HepG2 (cell line): ENCODE results near the gene FAM163B. TPM values are rescaled to one million over a fixed set of nuclear protein-coding genes. Genes with fewer than 3 reads are reported as not detected.

Experiments used
- ATAC-seq: fragments of 200-7000 bp; cut with Tn5 transposase; 3 replicates; pipeline ENCODE4 v1.9.1; 2020; ENCODE audit warnings: mild to moderate bottlenecking, moderate library complexity
- BruUV-seq: library from RNA; stranded (reverse); fragments of 400-500 nt; replicated peaks from 2 replicates; lab custom pipeline; 2021; lab: Mats Ljungman, UMichigan
- CTCF ChIA-PET: fragments of 300-600 bp; formaldehyde crosslinking; extraction: SDS; loops from one replicate; lab custom pipeline; 2021; ENCODE audit warnings: low total read pairs, inconsistent platforms, low intra/inter-chr PET ratio; lab: Yijun Ruan, JAX
- POLR2A ChIA-PET: fragments of 350-600 bp; sonication (Branson Sonifier 250); formaldehyde crosslinking; loops from one replicate; lab custom pipeline; 2020; ENCODE audit warnings: antibody characterized with exemption, inconsistent platforms; lab: Yijun Ruan, JAX
- DNase-seq: peaks from one replicate; pipeline ENCODE4 v3.0.0-alpha.2; 2015; ENCODE audit warnings: low spot score
- FAIRE-seq: peaks from 3 replicates; lab custom pipeline; 2011; peaks lifted over from hg19 to GRCh38; lab: Jason Lieb, UNC
- H2AFZ ChIP-seq: one replicate; pipeline ENCODE4 v1.6.1; 2011; ENCODE audit warnings: low read length, inconsistent platforms
- H3K27ac ChIP-seq: fragments of 300-600 bp; 3 replicates; pipeline ENCODE4 v1.8.0; 2011; ENCODE audit warnings: mixed run types, mild to moderate bottlenecking, mixed read lengths, low read length, inconsistent platforms; ENCODE audit not compliant: insufficient read depth; ENCODE audit errors: extremely low read length
- H3K27me3 ChIP-seq, 2 experiments: fragments of 200-600 bp in 1 of 2; 2 replicates in 1 of 2; 3 replicates in 1 of 2; pipeline versions ENCODE4 v1.6.0 to v1.8.0; 2011; ENCODE audit warnings: low read length in 2 of 2, mild to moderate bottlenecking in 2 of 2, moderate library complexity in 2 of 2, inconsistent platforms in 1 of 2; ENCODE audit not compliant: insufficient read depth in 2 of 2, control insufficient read depth in 1 of 2
- H3K36me3 ChIP-seq, 2 experiments: fragments of 200-600 bp in 1 of 2; replicated peaks in 1 of 2; 2 replicates in 1 of 2; 3 replicates in 1 of 2; pipeline versions ENCODE4 v1.5.1 to v1.8.0; 2011; ENCODE audit warnings: low read length in 2 of 2, inconsistent platforms in 1 of 2; ENCODE audit not compliant: insufficient read depth in 2 of 2, control insufficient read depth in 1 of 2
- H3K4me1 ChIP-seq: 2 replicates; pipeline ENCODE4 v1.5.1; 2012; ENCODE audit warnings: low read length, inconsistent platforms; ENCODE audit not compliant: insufficient read depth
- H3K4me2 ChIP-seq: 2 replicates; pipeline ENCODE4 v1.6.0; 2011; ENCODE audit warnings: low read depth, low read length, inconsistent platforms
- H3K4me3 ChIP-seq, 3 experiments: fragments of 200-600 bp in 1 of 3; sonication (generic), shearing (Covaris generic) in 1 of 3; replicated peaks in 1 of 3; 2 replicates each; pipeline ENCODE4 v1.5.1; 2011 to 2016; ENCODE audit warnings: low read length in 3 of 3, inconsistent platforms in 2 of 3, low read depth in 2 of 3, mild to moderate bottlenecking in 2 of 3, control low read depth in 1 of 3, mixed read lengths in 1 of 3; ENCODE audit not compliant: insufficient read depth in 1 of 3
- H3K79me2 ChIP-seq: one replicate; pipeline ENCODE4 v1.6.1; 2011; ENCODE audit warnings: low read length, inconsistent platforms; ENCODE audit not compliant: insufficient read depth
- H3K9ac ChIP-seq: 2 replicates; pipeline ENCODE4 v1.6.0; 2011; ENCODE audit warnings: mild to moderate bottlenecking, low read depth, low read length, inconsistent platforms; ENCODE audit not compliant: insufficient read depth
- H3K9me3 ChIP-seq: 2 replicates; pipeline ENCODE4 v1.5.1; 2012; ENCODE audit warnings: mild to moderate bottlenecking, low read length
- H4K20me1 ChIP-seq: 2 replicates; pipeline ENCODE4 v1.6.0; 2011; ENCODE audit warnings: inconsistent platforms, mild to moderate bottlenecking, low read length, moderate library complexity; ENCODE audit not compliant: insufficient read depth
- BCL6 ChIP-seq: IDR thresholded peaks from 2 replicates; pipeline ENCODE4 v1.6.1; 2016; ENCODE audit warnings: missing genetic modification reagents, missing compliant biosample characterization
- CHD2 ChIP-seq: IDR thresholded peaks from 2 replicates; pipeline ENCODE4 v1.6.1; 2011; ENCODE audit warnings: low read depth, low read length, improper control_type of control experiment
- GMEB1 ChIP-seq: sonication (generic); formaldehyde crosslinking; IDR thresholded peaks from 2 replicates; pipeline ENCODE4 v1.5.1; 2020; ENCODE audit warnings: missing genetic modification reagents, mild to moderate bottlenecking, borderline replicate concordance
- NR2F1 ChIP-seq, 2 experiments: fragments of 450-650 bp in 1 of 2; formaldehyde crosslinking in 1 of 2; IDR thresholded peaks; 2 replicates each; pipeline versions ENCODE4 v1.5.0 to v1.6.1; 2016 to 2020; ENCODE audit warnings: mild to moderate bottlenecking in 1 of 2, missing compliant biosample characterization in 1 of 2, missing genetic modification reagents in 1 of 2, moderate library complexity in 1 of 2
- SSRP1 ChIP-seq: IDR thresholded peaks from 2 replicates; pipeline ENCODE4 v1.6.1; 2016; ENCODE audit warnings: control low read depth
- ZNF468 ChIP-seq: sonication (generic); formaldehyde crosslinking; IDR thresholded peaks from 2 replicates; pipeline ENCODE4 v1.8.0; 2022; ENCODE audit warnings: mild to moderate bottlenecking, moderate library complexity, missing genetic modification reagents
- ZNF768 ChIP-seq: sonication (generic); formaldehyde crosslinking; IDR thresholded peaks from 2 replicates; pipeline ENCODE4 v1.4.0; 2020; ENCODE audit warnings: missing genetic modification reagents
- WGBS: methylation state at CpG from one replicate; pipeline ENCODE4 v1.1.6; 2017; ENCODE audit warnings: low lambda C conversion rate; 5-methylcytosine and 5-hydroxymethylcytosine counted together
- in situ Hi-C: cut with HindIII; loops from 2 replicates; pipeline ENCODE4 v1.10.0; 2017; ENCODE audit warnings: low pct_unique_long_range_greater_than_20kb; ENCODE audit not compliant: extremely low pct_ligation_motif_present
- intact Hi-C: fragments of 100-400 bp; cut with micrococcal nuclease; formaldehyde crosslinking; loops from one replicate; pipeline ENCODE4 v1.10.0; 2022; ENCODE audit not compliant: unreplicated experiment
- polyA plus RNA-seq, 8 experiments: library from polyadenylated mRNA; depleted of rRNA in 3 of 8; stranded (reverse) in 7 of 8; unstranded in 1 of 8; fragments of >200 nt; fragmentation: Illumina TruSeq in 4 of 8; extraction: Trizol in 4 of 8; gene quantifications; 2 replicates each; pipeline versions ENCODE4 v1.2.1 to v1.2.3, GENCODE V29; 2011 to 2016; ENCODE audit warnings: low read depth in 4 of 8, missing spikeins in 1 of 8, mixed read lengths in 1 of 8; ENCODE audit not compliant: insufficient read depth in 1 of 8
- total RNA-seq, 5 experiments: library from RNA; depleted of rRNA; stranded (reverse); fragments of >200 nt; fragmentation: Illumina TruSeq; extraction: Trizol; gene quantifications; 2 replicates each; pipeline ENCODE4 v1.2.3, GENCODE V29; 2016; ENCODE audit warnings: low read depth in 1 of 5
- TF ChIP-seq, protein P1 (sequence below): sonication (generic); formaldehyde crosslinking; IDR thresholded peaks from 2 replicates; pipeline ENCODE4 v1.5.0; 2020; ENCODE audit warnings: missing genetic modification reagents, mild to moderate bottlenecking, borderline replicate concordance
- TF ChIP-seq, protein P2 (sequence below): sonication (generic); formaldehyde crosslinking; IDR thresholded peaks from 2 replicates; pipeline ENCODE4; 2020; ENCODE audit warnings: missing genetic modification reagents, mild to moderate bottlenecking, borderline replicate concordance

FAM163B gene
- total and polyA plus RNA-seq, 2 of the 13 experiments (the other 11 are each of a cell fraction or from before 2014, with no cell fraction given) = not detected

DNA sequence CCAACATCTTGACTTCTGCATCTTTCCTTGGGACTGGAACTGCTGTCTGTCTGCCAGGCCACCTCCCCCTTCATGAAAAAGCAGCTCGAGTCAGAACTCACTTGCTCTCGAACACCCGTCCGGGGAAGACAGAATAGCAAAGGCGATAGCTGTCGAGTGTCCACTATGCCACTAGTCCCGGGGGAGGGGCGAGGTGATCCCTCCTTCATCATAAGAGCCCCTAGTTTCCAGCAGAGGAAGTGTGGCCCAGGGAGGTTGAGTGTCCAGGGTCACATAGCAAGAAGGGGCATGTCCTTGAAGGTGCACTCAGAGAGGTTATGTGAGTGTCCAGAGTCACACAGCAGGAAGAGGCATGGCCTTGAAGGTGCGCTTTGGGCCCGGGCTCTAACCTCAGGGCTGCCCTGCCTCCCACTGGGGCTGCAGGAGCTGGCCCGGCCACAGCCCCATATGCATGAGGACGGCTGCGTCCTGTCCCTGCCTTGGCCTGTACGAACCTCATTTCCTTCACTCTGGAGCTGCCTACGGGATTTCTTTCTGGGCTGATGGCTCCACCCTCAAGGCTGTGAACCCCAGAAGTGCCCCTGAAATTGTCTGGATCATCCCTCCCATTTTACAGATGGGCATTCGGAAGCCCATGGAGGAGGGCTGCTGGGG, 33.6 kb upstream of the FAM163B start:
- Histone ChIP-seq H2AFZ (no peak overlapping the region), H3K79me2 (no peaks in the 10 kb centered on the region), H3K4me3 (no peak overlapping the region), H4K20me1 (peaks cover 3% of the 10 kb centered on the region), H3K4me2 (no peak overlapping the region), H3K27me3 (peaks cover 18 to 96% of the 10 kb centered on the region in 2 experiments), H3K36me3 (no peaks in the 10 kb centered on the region), H3K4me1 (no peaks in the 10 kb centered on the region), H3K27ac (no peak overlapping the region), H3K9me3 (no peaks in the 10 kb centered on the region), H3K9ac (no peak overlapping the region)
- ATAC-seq = no peak
- POLR2A ChIA-PET = no interaction called here
- no peak for DNase-seq
- CTCF ChIA-PET = no interaction called here
- in situ Hi-C loops = no loop called here
- TF ChIP-seq NR2F1 (CRISPR knock-in tag; IDR thresholded peaks at IDR 0.05) = no peak
- TF ChIP-seq, protein P1, sequence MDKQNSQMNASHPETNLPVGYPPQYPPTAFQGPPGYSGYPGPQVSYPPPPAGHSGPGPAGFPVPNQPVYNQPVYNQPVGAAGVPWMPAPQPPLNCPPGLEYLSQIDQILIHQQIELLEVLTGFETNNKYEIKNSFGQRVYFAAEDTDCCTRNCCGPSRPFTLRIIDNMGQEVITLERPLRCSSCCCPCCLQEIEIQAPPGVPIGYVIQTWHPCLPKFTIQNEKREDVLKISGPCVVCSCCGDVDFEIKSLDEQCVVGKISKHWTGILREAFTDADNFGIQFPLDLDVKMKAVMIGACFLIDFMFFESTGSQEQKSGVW (CRISPR knock-in tag) = no peak
- peak; percentile 92 for TF ChIP-seq ZNF768 (CRISPR knock-in tag)
- WGBS = 65% methylated on average over 12 of the region's 16 CpGs
- intact Hi-C loops = no loop called here
- BruUV-seq = no TSS peak
- no peak for FAIRE-seq

- H3K27me3 ChIP-seq = peaks cover 22 to 96% of the 10 kb centered on the region in 2 experiments
- POLR2A ChIA-PET = no interaction called here
- no peak overlapping the region for H2AFZ ChIP-seq
- DNase-seq (no peak), FAIRE-seq (no peak), ATAC-seq (no peak; the same call in 2 of the 3 replicates)
- no peak overlapping the region for H3K27ac ChIP-seq
- H3K9me3 ChIP-seq = no peaks in the 10 kb centered on the region
- H3K79me2 ChIP-seq = no peaks in the 10 kb centered on the region
- H4K20me1 ChIP-seq = peaks cover 3% of the 10 kb centered on the region
- intact Hi-C loops (no loop called here), in situ Hi-C loops (no loop called here)
- WGBS = 48% methylated on average over 6 of the region's 25 CpGs
- H3K4me3 ChIP-seq = no peak overlapping the region
- H3K36me3 ChIP-seq = no peaks in the 10 kb centered on the region
- H3K4me1 ChIP-seq = no peaks in the 10 kb centered on the region
- no peak overlapping the region for H3K4me2 ChIP-seq
- no peak overlapping the region for H3K9ac ChIP-seq
- no TSS peak for BruUV-seq
- CTCF ChIA-PET = no interaction called here
- TF ChIP-seq ZNF468 (CRISPR knock-in tag) = no peak
- no peak for TF ChIP-seq CHD2
- TF ChIP-seq GMEB1 (CRISPR knock-in tag) = no peak
- TF ChIP-seq, protein P2, sequence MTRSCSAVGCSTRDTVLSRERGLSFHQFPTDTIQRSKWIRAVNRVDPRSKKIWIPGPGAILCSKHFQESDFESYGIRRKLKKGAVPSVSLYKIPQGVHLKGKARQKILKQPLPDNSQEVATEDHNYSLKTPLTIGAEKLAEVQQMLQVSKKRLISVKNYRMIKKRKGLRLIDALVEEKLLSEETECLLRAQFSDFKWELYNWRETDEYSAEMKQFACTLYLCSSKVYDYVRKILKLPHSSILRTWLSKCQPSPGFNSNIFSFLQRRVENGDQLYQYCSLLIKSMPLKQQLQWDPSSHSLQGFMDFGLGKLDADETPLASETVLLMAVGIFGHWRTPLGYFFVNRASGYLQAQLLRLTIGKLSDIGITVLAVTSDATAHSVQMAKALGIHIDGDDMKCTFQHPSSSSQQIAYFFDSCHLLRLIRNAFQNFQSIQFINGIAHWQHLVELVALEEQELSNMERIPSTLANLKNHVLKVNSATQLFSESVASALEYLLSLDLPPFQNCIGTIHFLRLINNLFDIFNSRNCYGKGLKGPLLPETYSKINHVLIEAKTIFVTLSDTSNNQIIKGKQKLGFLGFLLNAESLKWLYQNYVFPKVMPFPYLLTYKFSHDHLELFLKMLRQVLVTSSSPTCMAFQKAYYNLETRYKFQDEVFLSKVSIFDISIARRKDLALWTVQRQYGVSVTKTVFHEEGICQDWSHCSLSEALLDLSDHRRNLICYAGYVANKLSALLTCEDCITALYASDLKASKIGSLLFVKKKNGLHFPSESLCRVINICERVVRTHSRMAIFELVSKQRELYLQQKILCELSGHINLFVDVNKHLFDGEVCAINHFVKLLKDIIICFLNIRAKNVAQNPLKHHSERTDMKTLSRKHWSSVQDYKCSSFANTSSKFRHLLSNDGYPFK (CRISPR knock-in tag) = no peak
- TF ChIP-seq BCL6 = no peak
- TF ChIP-seq SSRP1 (CRISPR knock-in tag) = no peak
Observed at GRCh38 chr9:133641861-133642595, 32.8 kb upstream of the FAM163B start.
